HL-60 (cell line): ENCODE data around the gene TP53I11.

Source experiments
- CTCF ChIP-seq: IDR thresholded peaks from one replicate; pipeline ENCODE4 v1.5.1; 2011; ENCODE audit warnings: low read length, control low read depth, inconsistent platforms; ENCODE audit not compliant: insufficient read depth
- GABPA ChIP-seq: IDR thresholded peaks from 2 replicates; pipeline ENCODE4 v1.6.1; 2012; ENCODE audit warnings: low read depth
- REST ChIP-seq: IDR thresholded peaks from 2 replicates; pipeline ENCODE4 v1.6.1; 2012; ENCODE audit warnings: low read depth; ENCODE audit not compliant: insufficient replicate concordance
- SPI1 ChIP-seq: IDR thresholded peaks from 2 replicates; pipeline ENCODE4 v1.6.1; 2012; ENCODE audit warnings: low read depth, mild to moderate bottlenecking, borderline replicate concordance

GRCh38 chr11:44976576-44976975 lies 25.9 kb upstream of the TP53I11 start:
- TF ChIP-seq GABPA (no peak), CTCF (no peak), REST (no peak), SPI1 (no peak)
